HG03103 (cell line): ENCODE measurements around the gene MROH2A.

Source experiments
- ATAC-seq: cut with Tn5 transposase; IDR thresholded peaks from one replicate; pipeline ENCODE4 v1.9.1; 2021; ENCODE audit warnings: low read depth; ENCODE audit not compliant: unreplicated experiment

MROH2A gene

GRCh38 chr2:233832414-233832813 lies 54.3 kb downstream of the MROH2A start:
- ATAC-seq, result no peak

DNA sequence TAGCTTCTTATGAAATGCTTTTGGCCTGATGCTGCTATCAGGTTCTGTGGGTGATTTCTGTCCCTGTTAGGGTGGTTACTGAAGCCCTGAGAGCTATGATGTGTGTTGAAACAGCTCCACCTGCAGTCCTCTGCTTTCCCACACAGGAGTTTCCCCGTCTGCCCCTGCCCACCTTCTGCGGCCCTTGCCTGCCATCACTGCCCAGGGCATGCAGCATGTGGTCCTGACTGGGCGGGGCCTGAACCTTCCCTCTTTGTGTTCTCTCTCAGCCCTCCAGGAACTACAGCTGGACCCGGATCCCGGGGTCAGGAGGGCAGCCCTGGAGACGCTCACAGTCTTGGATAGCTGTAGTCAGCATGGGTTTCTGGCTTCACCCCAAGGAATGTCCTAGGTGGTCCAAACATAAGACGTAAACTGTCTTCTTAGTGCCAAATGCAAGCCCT lies 54.8 kb downstream of the MROH2A start:
- ATAC-seq, result no peak

DNA sequence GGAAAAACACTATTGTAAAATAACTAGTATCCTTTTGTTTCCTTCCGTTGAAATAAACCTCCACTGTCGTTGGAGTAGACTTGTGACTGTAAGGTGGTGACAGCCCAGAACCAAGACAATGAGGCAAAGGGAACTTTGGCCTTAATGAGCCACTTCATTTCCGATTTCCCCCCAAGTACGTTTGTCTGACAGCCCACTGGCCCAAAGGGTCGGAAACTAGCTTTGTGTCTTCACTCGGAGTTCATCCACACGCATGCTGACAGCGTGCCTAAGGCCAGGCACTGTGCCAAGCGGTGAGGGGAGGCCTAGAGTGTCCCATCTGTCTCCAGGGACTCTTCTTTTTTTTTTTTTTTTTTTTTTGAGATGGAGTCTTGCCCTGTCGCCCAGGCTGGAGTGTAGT lies 55.2 kb downstream of the MROH2A start:
- ATAC-seq, result no peak

GRCh38 chr2:233835230-233836186 lies 57.4 kb downstream of the MROH2A start:
- no peak for ATAC-seq

GRCh38 chr2:233836359-233836758 lies 58.2 kb downstream of the MROH2A start:
- no peak for ATAC-seq

- no peak for ATAC-seq
Measured at GRCh38 chr2:233837694-233838229, 59.6 kb downstream of the MROH2A start.

GRCh38 chr2:233838251-233838650 lies 60.1 kb downstream of the MROH2A start:
- ATAC-seq, result no peak

DNA sequence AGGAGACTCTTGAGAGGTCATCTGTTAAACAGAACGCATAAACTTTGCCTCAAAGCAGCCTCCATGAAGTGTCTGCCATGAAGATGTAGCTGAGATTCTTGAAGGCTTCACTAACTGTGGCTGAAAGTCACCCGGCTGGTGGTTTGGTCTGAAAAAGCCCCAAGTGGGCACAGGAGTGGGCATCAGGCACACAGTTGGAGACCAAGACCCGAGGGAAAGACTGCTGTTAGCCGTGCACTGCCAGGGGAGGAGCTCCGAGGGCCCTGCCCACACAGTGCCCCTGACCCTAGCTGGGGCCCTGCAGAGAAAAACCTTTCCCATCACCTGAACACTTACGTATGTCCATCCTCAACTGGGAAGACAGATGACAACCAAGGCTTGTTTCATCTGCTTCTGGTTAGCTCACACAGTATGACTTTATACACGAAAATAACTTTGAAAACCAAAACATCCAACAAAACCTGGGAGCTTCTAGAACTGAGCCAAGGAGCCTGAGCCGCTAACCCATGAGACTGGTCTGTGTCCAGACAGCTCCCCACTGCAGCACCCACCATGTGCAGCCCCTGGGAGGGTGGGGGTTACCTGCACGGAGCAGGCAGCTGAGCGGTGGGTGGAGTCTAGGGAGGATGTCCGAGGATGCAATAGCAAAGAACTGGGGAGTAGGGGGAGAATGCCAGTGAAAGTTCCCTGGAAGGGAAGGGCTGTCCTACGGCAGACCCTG lies 60.8 kb downstream of the MROH2A start:
- no peak for ATAC-seq

DNA sequence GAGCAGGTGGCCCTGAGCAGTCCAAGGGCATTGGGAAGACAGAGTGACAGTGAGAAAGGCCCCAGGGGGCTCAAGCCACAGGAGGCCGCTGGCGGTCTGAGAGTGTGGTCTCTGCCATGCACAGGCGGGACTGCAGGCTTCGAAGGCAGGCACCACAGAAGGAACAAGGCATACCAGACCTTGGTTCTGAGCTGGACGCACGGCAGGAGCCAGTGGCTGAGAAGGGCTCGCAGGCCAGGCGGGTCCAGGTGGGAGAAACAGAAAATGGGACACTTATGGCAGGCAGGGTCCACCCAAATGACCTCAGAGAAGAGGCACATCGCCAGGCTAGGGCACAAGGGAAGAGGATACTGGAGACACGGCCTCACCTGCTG lies 61.3 kb downstream of the MROH2A start:
- no peak for ATAC-seq

- ATAC-seq, result no peak
Measured at GRCh38 chr2:233840520-233840919, 62.4 kb downstream of the MROH2A start.

DNA sequence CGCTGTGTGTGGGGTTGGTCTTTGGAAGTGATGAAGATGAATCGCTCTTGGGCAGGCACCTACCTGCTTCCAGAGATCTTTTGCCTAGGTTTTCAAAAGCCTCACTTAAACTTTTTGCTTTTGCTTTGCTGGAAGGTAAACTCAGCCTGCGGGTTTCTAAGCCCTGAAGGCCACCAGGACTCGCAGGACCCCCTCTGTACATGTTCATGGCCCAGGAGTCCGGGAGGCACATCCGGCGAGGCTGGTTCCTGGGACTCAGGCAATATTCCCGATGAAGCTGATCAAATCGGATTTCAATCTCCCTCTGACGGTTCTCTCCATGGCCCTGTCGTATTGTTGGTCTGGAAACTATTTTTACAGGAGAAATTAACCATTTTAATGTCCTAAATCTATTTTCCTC lies 63.1 kb downstream of the MROH2A start:
- ATAC-seq, result no peak

GRCh38 chr2:233844064-233844807 lies 66.1 kb downstream of the MROH2A start:
- ATAC-seq, result no peak

DNA sequence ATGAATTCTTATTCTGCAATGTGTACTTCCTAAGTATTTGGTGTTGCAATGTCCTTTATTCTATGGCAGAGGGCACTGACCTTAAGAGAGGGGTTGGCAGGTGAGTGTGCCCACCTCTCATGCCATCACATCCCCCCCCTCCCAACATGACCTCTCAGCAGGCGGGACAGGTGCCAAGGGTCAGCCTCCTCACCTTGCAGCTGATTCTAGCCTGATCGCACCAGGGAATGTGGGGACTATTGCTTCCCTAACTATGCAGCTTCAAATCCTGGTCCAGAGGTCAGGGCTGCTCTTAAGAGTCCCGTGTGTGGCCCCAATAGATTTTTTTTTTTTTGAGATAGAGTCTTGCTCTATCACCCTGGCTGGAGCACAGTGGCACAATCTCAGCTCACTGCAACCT lies 66.7 kb downstream of the MROH2A start:
- no peak for ATAC-seq

- ATAC-seq, result no peak
Measured at GRCh38 chr2:233845301-233846060, 67.4 kb downstream of the MROH2A start.

DNA sequence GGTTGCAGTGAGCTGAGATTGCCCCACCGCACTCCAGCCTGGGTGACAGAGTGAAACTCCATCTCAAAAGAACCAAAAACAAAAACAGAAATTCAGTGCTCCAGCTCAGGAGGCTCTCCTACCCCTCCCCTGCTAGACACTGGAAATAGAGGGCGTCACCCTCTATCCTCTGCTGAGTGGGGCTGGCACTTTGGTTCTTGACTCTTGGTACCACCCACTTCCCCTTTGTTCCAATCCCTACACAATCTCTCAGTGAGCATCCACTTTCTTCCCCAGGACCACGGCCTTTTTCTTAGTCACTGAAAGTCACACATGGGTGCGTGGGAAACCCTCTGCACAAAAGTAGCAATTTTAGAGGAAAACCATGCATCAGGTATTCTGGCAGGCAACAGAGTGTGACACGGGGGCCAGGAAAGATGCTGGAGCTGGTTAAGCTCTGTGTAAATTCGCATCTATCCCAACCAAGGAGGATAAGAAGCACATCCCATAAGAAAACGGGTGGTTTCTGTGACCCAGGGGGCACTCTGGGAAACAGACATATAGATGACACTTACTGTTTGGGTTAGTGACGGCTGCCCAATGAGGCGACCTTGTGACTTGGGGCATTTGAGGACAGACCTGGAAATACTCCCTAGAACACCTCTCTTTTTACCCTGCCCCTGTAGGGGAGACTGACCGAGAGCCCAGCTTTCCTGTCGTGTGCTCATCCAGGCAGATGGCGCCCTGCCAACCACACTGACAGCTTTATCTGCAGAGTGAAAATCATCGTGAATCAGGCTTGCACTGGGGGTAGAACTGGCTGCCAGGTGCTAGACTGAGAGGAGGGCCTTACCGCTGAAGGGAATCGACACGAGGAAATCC lies 68.5 kb downstream of the MROH2A start:
- no peak for ATAC-seq

DNA sequence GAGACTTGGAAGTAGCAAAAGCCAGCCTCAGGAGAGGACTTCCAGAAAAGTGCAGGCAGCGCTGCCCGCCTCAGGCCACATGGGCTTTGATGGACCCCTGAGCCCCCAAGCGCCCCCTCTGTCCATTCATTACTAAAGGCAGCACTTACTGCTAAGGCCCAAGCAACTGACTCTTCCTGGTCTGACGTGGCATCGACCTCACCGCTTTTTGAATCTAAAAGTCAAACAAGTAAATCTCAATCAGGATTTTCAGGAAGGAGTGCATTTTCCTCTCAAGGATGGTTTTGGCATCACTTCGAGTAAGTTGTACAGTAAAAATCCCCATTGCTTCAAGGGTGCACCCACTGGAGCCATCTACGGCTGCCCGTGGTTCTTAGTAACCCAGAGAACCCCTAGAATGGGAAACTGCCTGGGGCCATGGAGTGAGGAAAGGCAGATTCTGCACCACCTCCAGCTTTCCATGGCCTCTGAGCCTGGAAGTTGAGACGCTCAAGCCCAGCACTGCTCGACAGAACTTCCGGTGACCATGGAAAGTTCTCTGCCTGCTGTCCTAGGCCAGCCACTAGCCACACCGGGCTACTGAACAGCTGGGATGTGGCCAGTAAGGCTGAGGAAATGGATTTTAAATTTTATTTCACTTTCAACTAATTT lies 69.2 kb downstream of the MROH2A start:
- no peak for ATAC-seq

GRCh38 chr2:233848276-233848675 lies 70.1 kb downstream of the MROH2A start:
- ATAC-seq, result no peak

DNA sequence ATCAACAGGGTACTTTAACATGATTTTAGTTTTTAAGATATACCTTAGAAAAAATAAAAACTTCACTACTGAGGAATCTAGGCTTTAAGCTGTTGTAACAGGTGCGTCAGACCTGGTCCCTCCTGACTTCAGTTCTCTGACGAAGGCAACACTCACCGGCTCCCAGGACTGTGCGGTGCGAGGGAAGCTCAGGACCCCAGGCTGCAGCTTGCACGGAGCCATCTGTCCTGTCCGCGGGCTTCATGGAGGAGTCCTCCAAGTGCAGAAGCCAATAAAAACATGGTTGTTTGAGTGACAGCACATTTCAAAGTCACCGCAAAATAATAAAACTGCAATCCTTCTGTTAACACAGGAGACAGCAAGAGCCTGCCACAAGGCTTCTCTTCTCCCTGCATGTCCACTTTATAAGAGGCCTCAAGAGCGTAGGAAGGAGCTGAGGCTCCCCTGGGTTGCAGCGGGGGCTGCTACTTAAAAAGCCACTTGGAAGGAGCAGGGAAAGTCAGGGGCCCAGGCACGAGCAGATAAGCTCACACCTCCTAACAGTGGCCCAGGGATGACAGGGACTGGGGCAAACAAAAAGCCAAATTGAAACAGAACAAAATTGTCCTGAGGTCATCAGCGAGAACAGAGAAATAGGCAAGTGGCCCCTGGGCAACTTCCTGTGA lies 71.6 kb downstream of the MROH2A start:
- no peak for ATAC-seq
